Testis (tissue), 3 donors: ENCODE data around the gene RBM45. TPM values are rescaled to one million over a fixed set of nuclear protein-coding genes. Genes with fewer than 3 reads are reported as not detected.

Experiments used
- DNase-seq: peaks from one replicate; pipeline ENCODE4 v3.0.0-alpha.2; 2019
- H3K27ac ChIP-seq, 2 donors: fragments of 200-600 bp; sonication (generic); one replicate each; pipeline ENCODE4 v1.5.1; 2019
- H3K27me3 ChIP-seq: fragments of 200-600 bp; sonication (generic); one replicate; pipeline ENCODE4 v1.5.1; 2019
- H3K36me3 ChIP-seq: fragments of 200-600 bp; sonication (generic); one replicate; pipeline ENCODE4 v1.5.1; 2017; ENCODE audit warnings: low read depth; ENCODE audit errors: missing control alignments
- H3K4me1 ChIP-seq: fragments of 200-600 bp; sonication (generic); one replicate; pipeline ENCODE4 v1.5.1; 2019
- H3K4me3 ChIP-seq, 2 donors: fragments of 200-600 bp; sonication (generic); one replicate each; pipeline ENCODE4 v1.5.1; 2017 to 2019
- H3K9me3 ChIP-seq: fragments of 200-600 bp; sonication (generic); one replicate; pipeline ENCODE4 v1.5.1; 2017
- CTCF ChIP-seq, 3 experiments: fragments of 450-650 bp in 2 of 3; fragments of 200-600 bp in 1 of 3; sonication (generic) in 1 of 3; IDR thresholded peaks; one replicate each; pipeline ENCODE4 v1.5.1; 2016 to 2019; ENCODE audit warnings: antibody characterized with exemption in 3 of 3, mild to moderate bottlenecking in 2 of 3, moderate library complexity in 1 of 3
- POLR2A ChIP-seq: fragments of 450-650 bp; IDR thresholded peaks from one replicate; pipeline ENCODE4 v1.6.1; 2017; ENCODE audit warnings: antibody characterized with exemption, mild to moderate bottlenecking, moderate library complexity
- WGBS, 2 donors: methylation state at CpG; one replicate each; pipeline ENCODE4 v1.1.5; 2018; 5-methylcytosine and 5-hydroxymethylcytosine counted together
- intact Hi-C: fragments of 100-400 bp; cut with DNase I; formaldehyde crosslinking; loops from one replicate; pipeline ENCODE4 v1.15.1; 2023; ENCODE audit warnings: low total_unique reads
- polyA plus RNA-seq: library from polyadenylated mRNA; stranded (reverse); fragments of 350-450 nt; fragmentation: Illumina TruSeq; extraction: RNeasy Lipid Tissue Mini Kit (QIAGEN cat#74804); gene quantifications from one replicate; pipeline ENCODE4 v1.2.3, GENCODE V29; 2014; ENCODE audit warnings: low read depth, low replicate concordance; ENCODE audit not compliant: insufficient read depth
- total RNA-seq, 2 donors: library from RNA; depleted of rRNA; stranded (reverse); fragments of >200 nt; gene quantifications; one replicate each; pipeline ENCODE4 v1.2.3, GENCODE V29; 2016

Gene RBM45
- total and polyA plus RNA-seq, 3 donors from 2014 or later, result 11.2 to 26.8 (median 18.6) TPM

- H3K4me1 ChIP-seq, result no peaks in the 10 kb centered on the region
- H3K4me3 ChIP-seq, result no peak overlapping the region
- TF ChIP-seq POLR2A (no peak), CTCF (IDR thresholded peaks at IDR 0.05) (no peak)
- no peaks in the 10 kb centered on the region for H3K27me3 ChIP-seq
- DNase-seq, result no peak
- intact Hi-C loops, result no loop called here
- H3K36me3 ChIP-seq, result no peaks in the 10 kb centered on the region
- H3K9me3 ChIP-seq, result no peaks in the 10 kb centered on the region
- no peak overlapping the region for H3K27ac ChIP-seq
- 66 to 100% methylated on average over 1 of the region's 1 CpG for WGBS, 2 donors
Measured at GRCh38 chr2:178069551-178069950, 42.7 kb upstream of the RBM45 start.

GRCh38 chr2:178070824-178071223, 41.4 kb upstream of the RBM45 start:
- DNase-seq, result no peak
- WGBS, 2 donors, result 59 to 62% methylated on average over 2 of the region's 2 CpGs
- no peak for TF ChIP-seq CTCF (IDR thresholded peaks at IDR 0.05)
- TF ChIP-seq POLR2A, result no peak
- H3K4me3 ChIP-seq, result no peak overlapping the region
- no peaks in the 10 kb centered on the region for H3K36me3 ChIP-seq
- no peak overlapping the region for H3K27ac ChIP-seq
- no peaks in the 10 kb centered on the region for H3K27me3 ChIP-seq
- no peaks in the 10 kb centered on the region for H3K4me1 ChIP-seq
- intact Hi-C loops, result no loop called here
- no peaks in the 10 kb centered on the region for H3K9me3 ChIP-seq

- Histone ChIP-seq H3K4me1 (no peaks in the 10 kb centered on the region), H3K27ac (no peak overlapping the region), H3K4me3 (peak overlapping the region in 1 of 2 donors; percentile 40), H3K27me3 (no peaks in the 10 kb centered on the region), H3K9me3 (no peaks in the 10 kb centered on the region), H3K36me3 (no peaks in the 10 kb centered on the region)
- TF ChIP-seq CTCF (IDR thresholded peaks at IDR 0.05) (no peak), POLR2A (no peak)
- DNase-seq, result no peak
- intact Hi-C loops, result no loop called here
- 79 to 83% methylated on average over 3 to 11 of the region's 11 CpGs for WGBS, 2 donors
Measured at GRCh38 chr2:178072000-178072382, 40.2 kb upstream of the RBM45 start.

GRCh38 chr2:178072383-178073301, 39.6 kb upstream of the RBM45 start, which contains the start of gene PDE11A:
PDE11A (minus strand) TSS chr2:178072777; CDS start chr2:178072437, 340 bp downstream.
- 3 to 4% methylated on average over 32 to 44 of the region's 44 CpGs for WGBS, 2 donors
- no peaks in the 10 kb centered on the region for H3K36me3 ChIP-seq
- no peaks in the 10 kb centered on the region for H3K9me3 ChIP-seq
- no peak within 1 kb of the TSS for H3K27ac ChIP-seq
- no peak for TF ChIP-seq POLR2A
- no peak for TF ChIP-seq CTCF (IDR thresholded peaks at IDR 0.05)
- no peaks in the 10 kb centered on the region for H3K4me1 ChIP-seq
- intact Hi-C loops, result no loop called here
- H3K4me3 ChIP-seq, result peak within 1 kb of the TSS; percentile 31 to 40
- no peaks in the 10 kb centered on the region for H3K27me3 ChIP-seq
- DNase-seq, result peak; percentile 67
